ENCODE results near the gene MARVELD1.

- TF ChIP-seq CTCF (IDR thresholded peaks at IDR 0.05): no peak
- TF ChIP-seq EP300 (IDR thresholded peaks at IDR 0.05): no peak
- TF ChIP-seq POLR2A (IDR thresholded peaks at IDR 0.05): no peak
These were observed 29.8 kb upstream of the MARVELD1 start for GRCh38 chr10:97683556-97684367.

All from suprapubic skin (tissue), 3 donors.